ENCODE measurements around the gene SYT12.
A peak's percentile ranks its signal among the peaks of the same experiment; 100 is the strongest.
"Not testable (repeated sequence)": the region's sequence is repeated elsewhere in the genome, so short reads cannot be mapped to it uniquely, and the experiment has no call there.

The SYT12 gene

GRCh38 chr11:66999555-66999954, 23.4 kb upstream of the SYT12 start:
- no peak for DNase-seq

- DNase-seq: no peak
These were observed 21.6 kb upstream of the SYT12 start for GRCh38 chr11:67001332-67001731.

- no peak for DNase-seq
These were observed 20.5 kb upstream of the SYT12 start for GRCh38 chr11:67002297-67002913.

GRCh38 chr11:67002921-67003411, 20.0 kb upstream of the SYT12 start:
- DNase-seq: no peak

- DNase-seq: not testable (repeated sequence)
These were observed 17.7 kb upstream of the SYT12 start for GRCh38 chr11:67005200-67005599.

GRCh38 chr11:67006029-67006884, 16.7 kb upstream of the SYT12 start:
- peak; percentile 10 for DNase-seq

- no peak for DNase-seq
These were observed 15.8 kb upstream of the SYT12 start for GRCh38 chr11:67007126-67007525.

- DNase-seq: no peak
These were observed 12.5 kb upstream of the SYT12 start for GRCh38 chr11:67010296-67010905.

GRCh38 chr11:67013511-67014045, 9.4 kb upstream of the SYT12 start:
- no peak for DNase-seq

GRCh38 chr11:67014343-67014742, 8.6 kb upstream of the SYT12 start:
- DNase-seq: no peak

- no peak for DNase-seq
These were observed 7.9 kb upstream of the SYT12 start for GRCh38 chr11:67015048-67015447.

- DNase-seq: no peak
These were observed 6.4 kb upstream of the SYT12 start for GRCh38 chr11:67016550-67016949.

- no peak for DNase-seq
These were observed 2.0 kb upstream of the SYT12 start for GRCh38 chr11:67020949-67021348.

- DNase-seq: no peak
These were observed 497 bp upstream of the SYT12 start for GRCh38 chr11:67022341-67022933.

- no peak for DNase-seq
These were observed 1.0 kb downstream of the SYT12 start for GRCh38 chr11:67023957-67024353.

GRCh38 chr11:67024410-67024809, 1.5 kb downstream of the SYT12 start:
- no peak for DNase-seq

GRCh38 chr11:67024966-67025365, 2.0 kb downstream of the SYT12 start:
- no peak for DNase-seq

- no peak for DNase-seq
These were observed 2.8 kb downstream of the SYT12 start for GRCh38 chr11:67025750-67026149.

GRCh38 chr11:67026941-67027340, 4.0 kb downstream of the SYT12 start:
- DNase-seq: no peak

GRCh38 chr11:67027483-67027930, 4.6 kb downstream of the SYT12 start:
- DNase-seq: peak; percentile 85

GRCh38 chr11:67027943-67028542, 5.1 kb downstream of the SYT12 start:
- peak; percentile 94 for DNase-seq

GRCh38 chr11:67029146-67029545, 6.2 kb downstream of the SYT12 start:
- DNase-seq: no peak

GRCh38 chr11:67030976-67031375, 8.0 kb downstream of the SYT12 start:
- DNase-seq: peak; percentile 66

Measured in NCI-H526 treated with DMSO at 0.1 percent for 48 hours (cell line).